HG03095 (cell line): Measurements from ENCODE around the gene ESPNL.
"Not testable (repeated sequence)": the region's sequence is repeated elsewhere in the genome, so short reads cannot be mapped to it uniquely, and the experiment has no call there.

Experiments used
- ATAC-seq: cut with Tn5 transposase; IDR thresholded peaks from one replicate; pipeline ENCODE4 v1.9.1; 2021; ENCODE audit warnings: moderate library complexity; ENCODE audit not compliant: unreplicated experiment

Gene ESPNL

GRCh38 chr2:238167761-238168160 lies 67.6 kb downstream of the ESPNL start:
- ATAC-seq = no peak

GRCh38 chr2:238168196-238169047 lies 68.3 kb downstream of the ESPNL start:
- no peak for ATAC-seq

DNA sequence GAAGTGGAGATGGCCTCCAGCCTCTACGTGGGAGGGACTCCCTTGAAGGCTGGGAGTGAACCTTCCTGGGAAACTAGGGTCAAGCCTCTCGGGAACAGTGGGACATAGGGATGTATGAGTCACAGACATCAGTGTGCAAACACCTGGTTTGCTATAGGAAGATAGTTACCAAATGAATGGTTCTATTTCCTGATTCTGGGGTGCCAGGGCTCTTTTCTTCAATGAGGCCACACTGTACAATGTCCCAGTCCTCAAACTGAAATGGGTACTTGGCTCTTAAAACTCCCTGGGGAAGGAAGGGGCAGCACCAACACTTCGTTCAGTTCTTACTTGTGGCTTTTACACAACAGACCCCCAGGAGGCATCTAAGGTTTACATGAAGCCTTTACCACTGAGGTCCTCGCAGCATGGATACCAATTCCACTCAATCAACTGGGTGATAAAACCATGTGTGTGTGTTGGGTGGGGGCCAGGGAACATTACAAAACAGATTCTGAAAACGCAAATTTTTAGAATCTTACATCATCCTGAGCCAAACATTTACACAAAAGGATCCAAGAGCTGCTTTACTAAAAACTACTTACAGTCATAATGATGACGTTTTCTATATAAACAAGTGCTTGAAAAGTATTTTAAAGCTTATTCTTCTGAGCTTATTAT lies 69.0 kb downstream of the ESPNL start:
- ATAC-seq = no peak

GRCh38 chr2:238169708-238170251 lies 69.6 kb downstream of the ESPNL start:
- no peak for ATAC-seq

DNA sequence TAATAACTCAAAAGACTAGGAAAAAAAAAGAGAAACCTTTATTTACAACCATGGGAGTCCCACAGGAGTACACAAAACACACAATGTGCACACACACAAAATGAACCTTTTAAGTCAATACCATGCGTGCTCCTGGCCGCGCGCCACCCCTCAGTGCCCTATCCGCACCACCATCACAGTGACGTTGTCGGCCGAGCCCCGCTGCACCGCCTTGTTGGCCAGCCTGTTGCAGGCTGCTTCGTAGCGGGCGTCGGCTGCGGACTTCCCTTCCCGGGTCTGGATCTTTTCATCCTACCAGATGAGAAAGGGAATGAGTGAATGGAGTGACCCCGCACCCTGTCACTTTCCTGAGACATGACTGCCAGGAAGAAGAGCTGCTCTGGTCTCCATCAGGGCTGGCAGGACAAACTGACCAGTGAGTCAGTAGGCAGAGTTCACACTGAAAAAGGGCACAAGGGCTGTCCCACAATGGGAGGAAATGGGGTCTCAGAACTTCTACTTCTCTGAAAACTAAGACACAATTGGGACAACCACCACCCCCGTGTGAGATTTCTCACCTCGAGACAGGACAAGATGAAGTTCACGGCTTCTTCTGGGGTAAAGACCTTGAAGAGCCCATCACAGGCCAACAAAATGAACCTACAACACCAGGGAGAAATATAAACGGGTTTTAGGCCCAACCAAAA lies 70.4 kb downstream of the ESPNL start:
- ATAC-seq = no peak

DNA sequence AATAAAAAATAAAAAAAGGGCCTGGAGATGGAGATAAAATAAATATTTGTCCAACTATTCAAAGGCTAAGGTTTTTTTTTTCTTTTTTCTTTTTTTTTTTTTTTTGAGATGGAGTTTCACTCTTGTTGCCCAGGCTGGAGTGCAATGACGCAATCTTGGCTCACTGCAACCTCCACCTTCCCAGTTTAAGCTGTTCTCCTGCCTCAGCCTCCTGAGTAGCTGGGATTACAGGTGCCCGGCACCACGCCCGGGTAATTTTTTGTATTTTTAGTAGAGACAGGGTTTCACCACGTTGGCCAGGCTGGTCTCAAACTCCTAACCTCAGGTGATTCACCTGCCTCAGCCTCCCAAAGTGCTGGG lies 70.9 kb downstream of the ESPNL start:
- not testable (repeated sequence) for ATAC-seq

GRCh38 chr2:238171575-238172187 lies 71.5 kb downstream of the ESPNL start:
- ATAC-seq = no peak

GRCh38 chr2:238172439-238172838 lies 72.3 kb downstream of the ESPNL start:
- ATAC-seq = no peak

- ATAC-seq = no peak
These were observed 73.6 kb downstream of the ESPNL start for GRCh38 chr2:238173692-238174091.

DNA sequence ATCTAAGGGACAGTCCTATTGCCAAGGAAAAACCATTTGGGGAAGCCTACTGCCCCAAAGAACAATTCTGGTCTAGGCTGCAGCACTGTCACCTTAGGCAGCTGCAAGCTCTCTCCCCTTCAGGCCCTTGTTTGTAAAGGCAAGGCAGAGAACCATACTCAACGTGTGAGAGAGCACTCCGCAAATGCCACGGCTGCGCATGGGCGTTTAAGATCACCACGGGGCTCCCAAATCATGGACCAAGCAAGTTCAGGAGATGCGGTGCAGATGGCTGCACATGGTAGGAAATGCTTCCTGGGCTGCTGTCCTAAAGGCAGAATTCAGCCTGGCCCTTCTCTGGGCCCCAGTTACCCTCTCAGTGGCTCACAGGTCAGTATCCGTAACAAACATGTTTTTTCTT lies 74.2 kb downstream of the ESPNL start:
- no peak for ATAC-seq

DNA sequence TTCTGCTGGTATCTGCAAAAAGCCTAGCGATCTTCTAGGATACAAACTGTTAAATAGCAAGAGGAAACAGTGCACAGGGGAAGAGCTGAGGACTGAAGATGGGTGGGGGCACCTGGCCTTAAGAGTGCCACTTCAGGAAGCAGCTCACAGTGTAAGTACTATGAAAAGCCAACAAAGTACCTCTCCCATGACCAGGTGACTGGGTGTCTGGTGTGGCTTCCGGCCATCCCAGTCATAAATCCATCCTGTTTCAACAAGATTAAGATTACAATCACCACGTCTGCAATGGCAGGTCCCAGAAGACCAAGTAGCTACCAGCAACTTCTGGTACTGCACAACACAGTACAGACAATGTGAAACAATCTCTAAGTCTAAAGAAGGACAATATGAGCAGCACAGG lies 74.6 kb downstream of the ESPNL start:
- no peak for ATAC-seq

GRCh38 chr2:238176613-238177012 lies 76.5 kb downstream of the ESPNL start:
- no peak for ATAC-seq

DNA sequence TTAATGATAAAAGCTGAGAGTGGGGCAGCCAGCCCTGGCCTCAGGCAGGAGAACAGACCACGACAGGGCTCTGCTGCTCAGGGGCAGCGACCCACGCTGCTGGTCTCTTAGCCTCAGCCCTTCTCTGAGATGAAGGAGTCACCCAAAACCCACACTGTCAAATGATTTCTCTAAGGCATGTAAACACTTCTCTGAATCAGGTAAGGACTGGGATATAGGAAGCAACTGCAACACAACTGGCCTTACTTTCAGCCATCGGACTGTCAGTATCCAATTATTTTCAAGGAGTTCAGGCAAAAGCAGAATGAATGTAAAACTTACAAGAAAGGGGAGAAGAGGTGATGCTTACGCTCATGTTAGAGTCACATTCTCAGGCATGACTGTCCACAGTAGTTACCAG lies 80.4 kb downstream of the ESPNL start:
- no peak for ATAC-seq

DNA sequence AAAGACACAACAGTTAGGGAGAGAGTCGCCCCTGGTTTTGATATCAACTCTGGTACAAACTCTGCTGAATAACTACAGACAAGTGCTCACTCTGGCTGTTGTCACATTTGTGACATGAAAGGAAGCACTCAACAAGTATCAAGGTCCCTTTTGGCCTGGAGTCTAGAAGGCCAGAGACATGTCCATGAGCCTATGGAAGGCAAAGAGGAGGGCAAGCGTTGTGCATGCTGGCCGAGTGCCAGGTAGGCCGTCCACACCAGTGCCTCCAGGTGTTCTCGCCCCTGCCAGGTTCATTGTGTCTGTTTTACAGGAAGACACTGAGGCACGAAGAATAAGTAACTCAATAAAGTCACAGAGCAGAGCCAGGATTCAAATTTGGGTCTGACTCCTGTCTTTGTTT lies 82.2 kb downstream of the ESPNL start:
- ATAC-seq = no peak
